ENCODE results near the gene LY6G5C. TPM values are rescaled to one million over a fixed set of nuclear protein-coding genes. Genes with fewer than 3 reads are reported as not detected.
"Not testable (repeated sequence)": the region's sequence is repeated elsewhere in the genome, so short reads cannot be mapped to it uniquely, and the experiment has no call there.

The LY6G5C gene
- total RNA-seq, 1 experiment from 2014 or later, result 1.7 TPM

DNA sequence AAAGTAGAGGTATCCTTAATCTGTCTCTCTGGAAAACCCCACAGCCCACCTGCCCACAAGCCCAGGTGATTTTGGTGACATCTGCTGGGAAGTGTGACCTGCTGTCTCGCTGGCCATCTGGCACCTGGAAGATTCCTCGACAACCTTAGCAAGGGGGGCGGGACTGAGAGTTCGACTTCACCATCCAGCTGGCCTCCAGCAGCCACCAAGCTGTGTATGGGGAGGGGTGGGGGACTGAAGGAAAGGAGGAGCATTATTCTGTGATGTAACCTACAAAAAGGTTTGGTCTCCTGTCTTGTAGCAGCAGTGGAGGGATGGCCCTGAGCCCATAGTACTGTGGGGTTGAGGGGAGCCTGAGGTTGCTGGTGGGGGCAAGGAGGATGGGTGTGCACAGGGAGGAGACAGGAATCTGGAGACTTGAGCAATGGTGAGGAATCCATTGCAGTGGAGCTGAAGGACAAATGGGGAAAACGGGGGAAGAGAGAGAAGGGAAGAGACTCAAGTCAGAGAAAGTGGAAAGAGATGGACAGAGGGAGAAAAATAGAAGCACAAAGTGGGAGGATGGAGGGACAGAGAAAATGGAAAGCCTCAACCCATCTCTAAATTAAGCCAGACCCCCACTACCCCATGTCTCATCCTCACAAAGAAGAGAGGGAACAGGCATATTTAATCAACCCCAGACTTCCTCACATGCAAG, 29.8 kb upstream of the LY6G5C start:
- DNase-seq (ENCODE audit: low read depth, low spot score) (no peak), ATAC-seq (no peak)
- H3K79me2 ChIP-seq (ENCODE audit: insufficient read depth, low read length), result no peaks in the 10 kb centered on the region
- peaks cover 13 to 24% of the 10 kb centered on the region in 2 experiments; a peak in 3 of 4 replicates for H3K4me1 ChIP-seq (ENCODE audit: control insufficient read depth in 1 of 2, insufficient read depth in 2 of 2, low read length in 2 of 2)
- ChIA-PET CTCF (no interaction called here), RAD21 (ENCODE audit: low non-redundant PET in 1 of 2, low total read pairs in 2 of 2, uncharacterized antibody in 2 of 2, unreplicated experiment in 2 of 2) (interaction anchor here in 1 of 2 experiments (0.7 kb wide), 1 partner anchor 19 kb away, joined by 3 read pairs; no protein-coding TSS in a partner anchor), POLR2A (no interaction called here)
- H3K4me2 ChIP-seq (ENCODE audit: low read length), result peak overlapping the region; percentile 31; the same call in 1 of the 2 replicates
- H2AFZ ChIP-seq (ENCODE audit: low read depth, low read length, poor library complexity, severe bottlenecking), result no peak overlapping the region
- H3K9me2 ChIP-seq (ENCODE audit: insufficient read depth), result no peaks in the 10 kb centered on the region
- H3K9me3 ChIP-seq (ENCODE audit: control insufficient read depth in 1 of 2, insufficient read depth in 1 of 2, low read depth in 1 of 2, low read length in 2 of 2), result no peaks in the 10 kb centered on the region
- no peak overlapping the region for H3K9ac ChIP-seq (ENCODE audit: low read length)
- no peaks in the 10 kb centered on the region for H3K27me3 ChIP-seq (ENCODE audit: insufficient read depth, low read length)
- no peak overlapping the region for H3K4me3 ChIP-seq (replicated peaks in 1 of 2; ENCODE audit: low read depth in 1 of 2, low read length in 2 of 2)
- no peaks in the 10 kb centered on the region for H4K20me1 ChIP-seq (ENCODE audit: insufficient read depth)
- no peak for TF ChIP-seq ZNF274 (IDR thresholded peaks at IDR 0.05; ENCODE audit: low read depth, low read length)
- no peak for TF ChIP-seq SIN3A (IDR thresholded peaks at IDR 0.05; ENCODE audit: low read depth)
- no peak for TF ChIP-seq EGR1 (IDR thresholded peaks at IDR 0.05; ENCODE audit: low read depth)
- no peak for TF ChIP-seq CBX3 (IDR thresholded peaks at IDR 0.05; ENCODE audit: low read depth)
- TF ChIP-seq, protein P1, sequence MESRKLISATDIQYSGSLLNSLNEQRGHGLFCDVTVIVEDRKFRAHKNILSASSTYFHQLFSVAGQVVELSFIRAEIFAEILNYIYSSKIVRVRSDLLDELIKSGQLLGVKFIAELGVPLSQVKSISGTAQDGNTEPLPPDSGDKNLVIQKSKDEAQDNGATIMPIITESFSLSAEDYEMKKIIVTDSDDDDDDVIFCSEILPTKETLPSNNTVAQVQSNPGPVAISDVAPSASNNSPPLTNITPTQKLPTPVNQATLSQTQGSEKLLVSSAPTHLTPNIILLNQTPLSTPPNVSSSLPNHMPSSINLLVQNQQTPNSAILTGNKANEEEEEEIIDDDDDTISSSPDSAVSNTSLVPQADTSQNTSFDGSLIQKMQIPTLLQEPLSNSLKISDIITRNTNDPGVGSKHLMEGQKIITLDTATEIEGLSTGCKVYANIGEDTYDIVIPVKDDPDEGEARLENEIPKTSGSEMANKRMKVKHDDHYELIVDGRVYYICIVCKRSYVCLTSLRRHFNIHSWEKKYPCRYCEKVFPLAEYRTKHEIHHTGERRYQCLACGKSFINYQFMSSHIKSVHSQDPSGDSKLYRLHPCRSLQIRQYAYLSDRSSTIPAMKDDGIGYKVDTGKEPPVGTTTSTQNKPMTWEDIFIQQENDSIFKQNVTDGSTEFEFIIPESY (IDR thresholded peaks at IDR 0.05; ENCODE audit: extremely low read depth, insufficient replicate concordance, low read length), result no peak
- no peak for TF ChIP-seq EZH2phosphoT487 (IDR thresholded peaks at IDR 0.05; ENCODE audit: borderline replicate concordance)
- TF ChIP-seq, protein P2, sequence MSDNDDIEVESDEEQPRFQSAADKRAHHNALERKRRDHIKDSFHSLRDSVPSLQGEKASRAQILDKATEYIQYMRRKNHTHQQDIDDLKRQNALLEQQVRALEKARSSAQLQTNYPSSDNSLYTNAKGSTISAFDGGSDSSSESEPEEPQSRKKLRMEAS (IDR thresholded peaks at IDR 0.05), result no peak
- no peaks in the 10 kb centered on the region for H3K36me3 ChIP-seq (ENCODE audit: control insufficient read depth in 1 of 2, insufficient read depth in 2 of 2, low read length in 2 of 2)
- intact Hi-C loops (cut with micrococcal nuclease), result no loop called here
- no TSS peak for BruUV-seq (replicated peaks)
- no peak overlapping the region for H3K27ac ChIP-seq (ENCODE audit: low read depth, low read length)

DNA sequence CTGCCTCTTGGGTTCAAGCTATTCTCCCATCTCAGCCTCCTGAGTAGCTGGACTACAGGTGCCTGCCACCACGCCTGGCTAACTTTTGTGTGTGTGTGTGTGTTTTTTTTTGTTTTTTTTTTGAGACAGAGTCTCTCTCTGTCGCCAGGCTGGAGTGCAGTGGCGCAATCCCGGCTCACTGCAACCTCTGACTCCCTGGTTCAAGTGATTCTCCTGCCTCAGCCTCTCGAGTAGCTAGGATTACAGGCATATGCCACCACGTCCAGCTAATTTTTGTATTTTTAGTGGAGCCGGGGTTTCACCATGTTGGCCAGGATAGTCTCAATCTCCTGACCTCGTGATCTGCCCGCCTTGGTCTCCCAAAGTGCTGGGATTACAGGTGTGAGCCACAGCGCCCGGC, 28.3 kb upstream of the LY6G5C start:
- H3K27me3 ChIP-seq (ENCODE audit: insufficient read depth, low read length); H3K9me3 ChIP-seq (ENCODE audit: control insufficient read depth in 1 of 2, insufficient read depth in 1 of 2, low read depth in 1 of 2, low read length in 2 of 2); intact Hi-C loops (cut with micrococcal nuclease); H3K4me3 ChIP-seq (replicated peaks in 1 of 2; ENCODE audit: low read depth in 1 of 2, low read length in 2 of 2); H4K20me1 ChIP-seq (ENCODE audit: insufficient read depth); H3K9ac ChIP-seq (ENCODE audit: low read length); BruUV-seq (replicated peaks); CTCF ChIA-PET; H2AFZ ChIP-seq (ENCODE audit: low read depth, low read length, poor library complexity, severe bottlenecking); RAD21 ChIA-PET (ENCODE audit: low non-redundant PET in 1 of 2, low total read pairs in 2 of 2, uncharacterized antibody in 2 of 2, unreplicated experiment in 2 of 2); H3K36me3 ChIP-seq (ENCODE audit: control insufficient read depth in 1 of 2, insufficient read depth in 2 of 2, low read length in 2 of 2); H3K79me2 ChIP-seq (ENCODE audit: insufficient read depth, low read length); H3K9me2 ChIP-seq (ENCODE audit: insufficient read depth); POLR2A ChIA-PET; ATAC-seq; H3K27ac ChIP-seq (ENCODE audit: low read depth, low read length); H3K4me2 ChIP-seq (ENCODE audit: low read length); DNase-seq (ENCODE audit: low read depth, low spot score): not testable (repeated sequence)
- H3K4me1 ChIP-seq (ENCODE audit: control insufficient read depth in 1 of 2, insufficient read depth in 2 of 2, low read length in 2 of 2), result peaks cover 8 to 20% of the 10 kb centered on the region in 2 experiments; a peak in 3 of 4 replicates
